GM21737 (cell line): ENCODE data around the gene TRAPPC1.

Experiments
- ATAC-seq: cut with Tn5 transposase; IDR thresholded peaks from one replicate; pipeline ENCODE4 v1.9.1; 2021; ENCODE audit warnings: mild to moderate bottlenecking, moderate library complexity; ENCODE audit not compliant: unreplicated experiment

Gene TRAPPC1

GRCh38 chr17:7903154-7904103 lies 28.3 kb downstream of the TRAPPC1 start:
- ATAC-seq = no peak

DNA sequence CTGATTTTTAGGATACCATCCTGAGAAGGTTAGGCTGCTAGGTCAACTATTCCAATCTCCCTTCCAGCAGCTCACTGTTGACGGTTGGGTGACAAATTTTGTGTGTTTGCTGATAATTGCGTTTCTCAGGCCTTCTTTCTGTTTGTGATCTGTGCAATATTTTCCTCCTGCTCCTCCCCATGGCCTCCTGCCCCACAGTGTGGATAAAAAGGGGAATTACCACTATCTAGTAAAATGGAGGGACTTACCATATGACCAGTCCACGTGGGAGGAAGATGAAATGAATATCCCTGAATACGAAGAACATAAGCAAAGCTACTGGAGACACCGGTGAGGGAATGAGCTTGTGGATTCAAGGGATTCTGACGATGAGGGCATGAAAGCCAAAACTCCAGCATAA lies 34.0 kb downstream of the TRAPPC1 start:
- ATAC-seq = no peak

DNA sequence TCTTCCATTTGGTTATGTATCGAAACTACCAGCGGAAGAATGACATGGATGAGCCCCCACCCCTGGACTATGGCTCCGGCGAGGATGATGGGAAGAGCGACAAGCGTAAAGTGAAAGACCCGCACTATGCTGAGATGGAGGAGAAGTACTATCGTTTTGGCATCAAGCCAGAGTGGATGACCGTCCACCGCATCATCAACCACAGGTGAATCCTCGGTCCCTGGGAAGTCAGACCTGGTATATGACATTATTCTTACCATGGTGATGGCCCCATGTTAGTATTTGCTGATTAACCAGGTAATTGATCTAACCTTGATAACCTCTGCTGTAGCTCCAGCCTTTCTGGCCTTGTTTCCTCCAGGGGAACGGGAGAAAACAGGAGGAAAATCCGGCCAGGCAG lies 34.7 kb downstream of the TRAPPC1 start:
- no peak for ATAC-seq

DNA sequence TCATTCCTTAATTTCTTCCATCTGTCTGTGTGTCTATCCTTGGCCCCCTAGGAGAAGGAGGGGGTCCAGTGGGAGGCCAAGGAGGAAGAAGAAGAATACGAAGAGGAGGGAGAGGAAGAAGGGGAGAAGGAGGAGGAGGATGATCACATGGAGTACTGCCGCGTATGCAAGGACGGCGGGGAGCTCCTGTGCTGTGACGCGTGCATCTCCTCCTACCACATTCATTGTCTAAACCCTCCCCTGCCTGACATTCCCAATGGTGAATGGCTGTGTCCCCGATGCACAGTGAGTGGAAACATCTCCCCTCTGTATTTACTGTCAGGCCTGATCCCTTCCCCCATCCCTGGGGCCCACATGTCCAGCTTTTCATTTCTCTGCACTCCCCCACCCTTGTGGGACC lies 36.9 kb downstream of the TRAPPC1 start:
- ATAC-seq = no peak

- no peak for ATAC-seq
Observed at GRCh38 chr17:7894226-7894625, 37.5 kb downstream of the TRAPPC1 start.

GRCh38 chr17:7893187-7893880 lies 38.4 kb downstream of the TRAPPC1 start:
- no peak for ATAC-seq

GRCh38 chr17:7889166-7889955 lies 42.4 kb downstream of the TRAPPC1 start:
- ATAC-seq = no peak

DNA sequence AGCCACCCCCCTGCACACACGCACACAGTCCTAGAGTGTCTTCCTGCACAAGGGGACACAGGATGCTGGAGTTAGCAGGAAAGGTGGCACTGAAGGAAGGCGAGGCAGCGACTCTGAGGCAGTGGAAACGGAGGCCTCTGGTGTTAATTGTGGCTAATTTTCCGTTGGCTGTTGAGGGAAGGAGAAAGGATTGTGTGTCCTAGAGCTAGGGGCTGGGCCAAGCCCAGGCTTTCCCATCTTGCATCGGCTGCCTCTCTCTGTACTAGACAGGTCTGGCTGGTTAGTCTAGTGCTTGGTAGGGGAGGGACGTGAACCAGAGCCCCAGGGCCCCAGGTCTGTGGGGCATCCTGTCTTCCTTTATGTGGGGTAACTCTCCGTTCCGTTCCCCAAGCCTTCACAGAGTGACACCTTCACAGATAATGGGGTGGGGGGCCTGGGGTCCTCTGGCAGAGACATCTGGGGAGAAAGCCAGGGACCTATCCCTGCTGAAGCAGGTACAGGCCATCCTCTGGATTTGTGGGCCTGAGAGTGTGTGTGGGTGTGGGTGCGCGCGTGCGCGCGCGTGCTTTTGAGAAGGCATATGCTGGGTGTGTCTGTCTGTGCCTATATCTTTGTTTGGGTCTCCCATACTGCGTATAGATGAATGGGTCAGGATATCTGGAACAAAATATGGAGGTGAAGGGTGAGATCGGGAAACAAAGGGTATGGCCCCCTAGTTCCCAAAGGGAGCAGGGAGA lies 43.4 kb downstream of the TRAPPC1 start, which contains the start of gene CHD3:
CHD3 (plus strand) TSS at position 606 of the 737 bp plus-strand sequence. CDS start 212 bp downstream, outside the sequence.
- no peak for ATAC-seq

DNA sequence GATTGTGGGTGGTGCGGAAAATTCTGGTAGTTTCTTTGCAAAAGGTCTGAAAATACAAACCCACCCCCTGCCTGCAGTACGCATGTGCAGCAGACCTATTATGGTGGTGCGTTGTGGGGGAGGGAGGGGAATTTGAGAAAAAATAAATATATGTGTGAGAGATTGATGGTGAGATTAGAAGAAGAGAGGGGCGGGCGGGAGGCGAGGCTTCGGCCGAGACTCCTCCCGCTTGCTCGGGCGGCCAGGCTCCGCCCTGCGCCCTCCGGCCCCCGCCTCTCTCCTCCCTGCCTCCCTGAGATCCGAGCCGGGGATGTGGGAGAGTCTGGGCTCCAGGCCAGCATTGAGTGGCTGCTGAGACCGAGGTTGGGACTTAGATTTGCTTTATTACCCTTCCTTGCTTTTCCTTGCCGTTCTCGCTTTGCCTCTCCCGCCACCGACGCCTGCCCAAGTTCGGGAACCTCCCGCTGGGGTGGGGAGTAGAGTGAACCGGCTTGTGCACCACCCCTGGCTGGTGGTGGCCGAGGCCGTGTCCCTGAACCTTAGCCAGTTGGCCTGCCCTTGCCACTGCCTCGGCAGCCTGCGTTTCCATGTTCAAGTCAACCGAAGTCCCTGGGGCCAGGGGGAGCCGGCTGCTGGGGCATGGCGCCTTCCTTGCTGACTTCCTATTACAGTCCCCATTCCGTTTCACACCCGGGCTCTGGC lies 44.1 kb downstream of the TRAPPC1 start:
- ATAC-seq = peak; percentile 54

DNA sequence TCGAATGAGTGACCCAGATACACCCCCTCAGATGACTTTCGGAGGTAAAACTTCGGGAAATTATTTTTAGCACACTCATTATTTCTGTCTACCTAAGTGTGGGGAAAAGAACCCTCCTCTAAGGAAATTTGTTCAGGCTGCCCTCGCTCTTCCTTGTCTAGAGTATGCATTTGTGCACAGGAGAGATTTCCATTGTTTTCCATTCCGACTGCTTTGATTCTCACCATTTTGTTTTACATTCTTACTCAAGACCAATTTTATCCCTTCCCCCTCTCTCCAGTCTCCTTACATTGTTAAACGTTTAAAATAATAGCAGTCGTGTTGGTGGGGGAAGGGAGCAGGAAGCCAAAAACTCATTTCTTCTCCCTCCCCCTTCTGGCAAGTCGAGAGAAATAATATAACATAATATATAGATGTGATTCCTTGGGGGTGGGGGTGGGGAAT lies 44.7 kb downstream of the TRAPPC1 start:
- ATAC-seq = no peak

DNA sequence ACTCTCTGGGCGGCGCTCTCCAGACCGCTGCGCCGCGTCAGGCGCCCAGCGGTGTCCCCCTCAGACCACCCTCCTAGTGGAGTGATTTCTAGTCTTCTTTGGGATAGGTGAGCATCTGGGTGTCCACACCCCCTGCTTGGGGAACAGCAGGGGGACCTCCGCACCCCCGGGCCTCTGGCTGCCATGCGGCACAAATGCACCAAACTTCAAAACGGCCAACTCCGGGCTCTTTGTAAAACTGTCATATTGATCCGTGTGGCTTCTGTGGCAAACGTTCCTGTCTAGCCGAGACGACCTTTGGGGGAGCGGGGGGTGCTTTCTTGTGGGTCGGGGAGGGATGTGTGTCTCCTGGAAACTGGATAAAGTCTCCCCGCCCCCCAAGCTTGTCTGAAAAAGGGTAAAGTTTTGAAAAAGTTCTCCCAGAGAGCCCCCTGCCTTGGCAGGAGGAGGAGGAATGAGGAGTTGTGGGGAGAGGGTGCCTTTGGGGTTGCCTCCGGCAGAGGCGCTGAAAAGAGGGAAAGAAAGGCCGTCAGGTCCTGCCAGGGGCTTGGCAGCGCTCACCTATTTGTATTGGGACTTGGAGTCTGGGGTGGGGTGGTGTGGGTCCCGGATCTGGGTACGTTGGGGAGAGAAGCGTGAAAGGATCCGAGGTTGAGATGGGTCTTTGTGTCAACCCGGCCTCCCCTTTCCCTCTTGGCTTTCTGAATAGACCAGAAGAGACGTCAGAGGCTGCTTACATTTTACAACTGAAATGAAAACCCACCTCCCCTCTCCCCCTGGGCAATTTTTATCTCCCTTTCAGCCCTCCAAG lies 45.3 kb downstream of the TRAPPC1 start:
- no peak for ATAC-seq

DNA sequence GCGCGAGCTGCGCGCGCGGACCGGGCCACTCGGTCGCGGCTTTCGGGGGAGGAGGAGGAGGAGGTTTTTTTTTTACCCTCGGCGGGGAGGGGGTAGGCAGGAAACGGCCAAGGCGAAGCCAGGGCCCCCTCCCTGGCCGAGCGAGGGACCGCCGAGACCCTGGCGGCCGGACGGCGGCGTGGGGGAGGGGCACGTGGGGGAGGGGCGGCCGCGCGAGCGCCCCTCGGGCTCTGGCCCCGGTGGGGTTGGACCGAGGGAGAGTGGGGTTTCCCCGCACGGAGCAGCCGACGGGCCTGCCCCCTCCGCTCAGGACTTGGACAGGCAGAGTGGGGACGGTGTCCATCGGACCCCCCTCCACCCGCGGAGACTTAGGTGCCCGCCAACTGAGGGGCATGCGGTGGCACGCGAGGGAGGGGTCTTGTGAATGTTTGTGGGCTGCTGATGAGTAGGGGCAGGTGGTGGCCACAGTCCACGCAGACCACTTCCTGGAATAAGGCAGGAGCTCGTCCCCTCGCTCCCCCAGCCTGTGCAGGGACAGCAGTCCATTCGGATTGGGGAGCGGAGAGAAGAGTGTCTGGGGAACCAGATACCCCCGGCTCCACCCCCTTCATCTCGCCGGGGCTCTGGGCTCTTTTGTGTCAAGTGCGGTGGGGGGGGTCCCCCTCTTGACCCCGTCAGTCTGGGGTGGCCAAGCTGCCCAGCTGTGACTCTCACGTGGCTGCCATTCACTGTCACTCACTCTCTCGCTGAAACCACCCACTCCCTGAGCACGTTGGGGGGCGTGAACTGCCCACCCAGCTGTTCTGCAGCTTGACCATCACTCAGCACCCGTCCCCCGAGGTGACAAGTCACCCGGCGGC lies 46.1 kb downstream of the TRAPPC1 start:
- ATAC-seq = no peak

GRCh38 chr17:7884581-7885366 lies 47.0 kb downstream of the TRAPPC1 start:
- no peak for ATAC-seq

DNA sequence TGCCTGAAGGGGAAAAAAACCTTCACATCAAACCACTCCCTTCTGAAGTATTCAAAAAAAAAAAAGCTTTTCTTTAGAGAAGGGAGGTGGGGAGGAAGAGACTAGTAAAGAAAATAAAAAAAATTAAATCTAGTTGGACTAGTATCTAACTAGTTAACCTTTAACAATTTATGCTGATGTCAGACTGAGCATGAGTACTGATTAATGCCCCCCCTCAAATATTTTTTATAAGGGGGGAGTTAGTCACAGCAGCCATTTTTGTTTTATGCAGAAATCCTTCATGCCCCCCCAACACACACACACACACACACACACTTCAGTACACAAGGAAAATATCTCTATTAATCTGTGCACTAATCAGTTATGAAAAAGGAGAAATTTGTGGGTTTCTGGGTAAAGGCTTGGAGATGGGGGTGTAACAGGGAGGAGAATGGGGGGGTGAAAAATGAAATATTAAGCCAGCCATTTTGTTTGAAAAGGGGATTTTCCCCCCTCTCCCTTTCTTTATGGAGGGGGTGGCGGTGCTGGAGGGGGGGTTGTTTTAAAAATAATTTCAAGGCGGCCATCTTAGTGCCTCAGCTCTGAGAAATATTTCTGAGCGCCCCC lies 47.9 kb downstream of the TRAPPC1 start:
- no peak for ATAC-seq

DNA sequence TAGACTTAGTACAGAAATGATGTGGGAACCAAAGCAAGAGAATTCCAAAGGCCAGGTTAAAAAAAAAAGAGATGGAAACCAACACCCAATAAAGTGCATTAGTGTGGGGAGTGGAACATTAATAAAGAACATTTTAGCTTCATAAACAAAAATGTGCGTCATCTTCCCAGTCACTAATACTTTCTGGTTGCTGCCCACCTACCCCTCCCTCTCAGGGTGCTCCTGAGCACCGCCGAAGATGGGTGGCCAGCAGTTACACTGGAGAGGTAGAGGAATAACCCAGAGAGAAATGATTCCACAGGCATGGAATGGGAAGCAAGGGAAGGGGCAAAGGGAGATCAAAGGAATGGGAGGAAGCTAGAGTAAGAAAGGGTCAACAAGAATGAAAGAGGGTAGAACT lies 49.1 kb downstream of the TRAPPC1 start:
- no peak for ATAC-seq

DNA sequence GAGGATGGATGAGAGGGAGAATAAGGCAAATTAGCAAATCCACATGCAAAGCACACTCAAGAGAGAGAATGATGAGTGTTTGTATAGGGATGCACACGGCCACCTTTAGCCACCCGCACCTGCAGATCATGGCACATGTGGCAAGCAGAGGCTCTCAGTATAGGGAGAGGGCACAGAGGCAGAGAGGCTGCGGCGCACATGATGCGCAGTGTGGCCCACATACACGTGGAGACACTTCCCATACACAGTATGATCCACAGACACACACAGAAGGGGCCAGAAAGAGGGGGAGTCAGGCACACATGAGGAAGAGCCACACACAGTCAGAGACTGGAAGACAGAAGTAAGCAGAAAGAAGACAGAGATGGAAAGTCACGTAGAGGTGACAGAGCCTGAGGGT lies 49.7 kb downstream of the TRAPPC1 start:
- no peak for ATAC-seq
